ENCODE measurements around the gene SLC10A1.

GRCh38 chr14:69784942-69785341, 12.1 kb downstream of the SLC10A1 start:
- TF ChIP-seq CTCF (conservative IDR thresholded peaks at IDR 0.05; ENCODE audit: low read depth in 2 of 2) (no peak), POLR2AphosphoS5 (IDR thresholded peaks at IDR 0.05; ENCODE audit: low read depth) (no peak), EZH2phosphoT487 (IDR thresholded peaks at IDR 0.05; ENCODE audit: unreplicated experiment) (no peak), EZH2 (IDR thresholded peaks at IDR 0.05; ENCODE audit: low read depth, unreplicated experiment) (no peak), REST (IDR thresholded peaks at IDR 0.05; ENCODE audit: unreplicated experiment) (no peak), STAT1 (IDR thresholded peaks at IDR 0.05; ENCODE audit: unreplicated experiment) (no peak), CREB1 (CRISPR knock-in tag; IDR thresholded peaks at IDR 0.05; ENCODE audit: low read depth) (no peak), NANOG (IDR thresholded peaks at IDR 0.05; ENCODE audit: borderline replicate concordance) (no peak), JUNB (IDR thresholded peaks at IDR 0.05; ENCODE audit: unreplicated experiment) (no peak), ZNF114 (CRISPR knock-in tag; IDR thresholded peaks at IDR 0.05) (no peak), ZNF331 (CRISPR knock-in tag; IDR thresholded peaks at IDR 0.05; ENCODE audit: low read depth) (no peak), ETS1 (IDR thresholded peaks at IDR 0.05) (no peak), ZNF462 (CRISPR knock-in tag; IDR thresholded peaks at IDR 0.05) (no peak)

All from GM23338 (cell line).